Vagina (tissue), 2 donors: ENCODE measurements around the gene ARHGEF17. TPM values are rescaled to one million over a fixed set of nuclear protein-coding genes. Genes with fewer than 3 reads are reported as not detected.

Source experiments
- DNase-seq, 2 donors: peaks; one replicate each; pipeline ENCODE4 v3.0.0-alpha.2; 2017; ENCODE audit errors: extremely low spot score in 2 of 2
- H3K27ac ChIP-seq: fragments of 200-600 bp; sonication (generic); one replicate; pipeline ENCODE4 v1.5.1; 2019
- H3K27me3 ChIP-seq: fragments of 200-600 bp; sonication (generic); one replicate; pipeline ENCODE4 v1.5.1; 2019
- H3K36me3 ChIP-seq, 2 donors: fragments of 200-600 bp; sonication (generic); one replicate each; pipeline ENCODE4 v1.5.1; 2017 to 2019
- H3K4me1 ChIP-seq: fragments of 200-600 bp; sonication (generic); one replicate; pipeline ENCODE4 v1.5.1; 2019
- H3K4me3 ChIP-seq, 2 donors: fragments of 200-600 bp; sonication (generic); 1 replicate in 1 of 2; 2 replicates in 1 of 2; pipeline ENCODE4 v1.5.1; 2016 to 2019
- H3K9me3 ChIP-seq: fragments of 200-600 bp; sonication (generic); one replicate; pipeline ENCODE4 v1.5.1; 2019
- CTCF ChIP-seq, 3 experiments: fragments of 450-650 bp in 2 of 3; fragments of 200-600 bp in 1 of 3; sonication (generic) in 1 of 3; IDR thresholded peaks; one replicate each; pipeline ENCODE4 v1.5.1; 2017 to 2019; ENCODE audit warnings: antibody characterized with exemption in 3 of 3, mild to moderate bottlenecking in 2 of 3, moderate library complexity in 2 of 3
- POLR2A ChIP-seq, 2 donors: fragments of 450-650 bp; IDR thresholded peaks; one replicate each; pipeline ENCODE4 v1.6.1; 2017; ENCODE audit warnings: antibody characterized with exemption in 2 of 2, mild to moderate bottlenecking in 2 of 2, moderate library complexity in 2 of 2
- POLR2AphosphoS5 ChIP-seq, 2 donors: sonication (generic); formaldehyde crosslinking; IDR thresholded peaks; one replicate each; pipeline ENCODE4 v1.9.0; 2017; ENCODE audit warnings: antibody characterized with exemption in 2 of 2, mild to moderate bottlenecking in 2 of 2, low read depth in 1 of 2; ENCODE audit not compliant: insufficient read depth in 1 of 2
- intact Hi-C: fragments of 100-400 bp; cut with DNase I; formaldehyde crosslinking; loops from one replicate; pipeline ENCODE4 v1.15.1; 2023
- total RNA-seq: library from RNA; depleted of rRNA; stranded (reverse); fragments of >200 nt; gene quantifications from one replicate; pipeline ENCODE4 v1.2.3, GENCODE V29; 2016

Gene ARHGEF17
- total RNA-seq, 1 donor from 2014 or later = 32.9 TPM

- H3K27me3 ChIP-seq = no peaks in the 10 kb centered on the region
- peaks cover 72% of the 10 kb centered on the region for H3K4me1 ChIP-seq
- H3K4me3 ChIP-seq = peak overlapping the region; percentile 84 to 85
- TF ChIP-seq CTCF (IDR thresholded peaks at IDR 0.05) (no peak), POLR2A (IDR thresholded peaks at IDR 0.05) (no peak), POLR2AphosphoS5 (IDR thresholded peaks at IDR 0.05; ENCODE audit: insufficient read depth in 1 of 2, low read depth in 1 of 2) (no peak)
- no peaks in the 10 kb centered on the region for H3K9me3 ChIP-seq
- DNase-seq = no peak
- H3K27ac ChIP-seq = peak overlapping the region; percentile 98
- intact Hi-C loops = no loop called here
- H3K36me3 ChIP-seq = no peaks in the 10 kb centered on the region
These were observed 2.0 kb downstream of the ARHGEF17 start for GRCh38 chr11:73310076-73310475.

GRCh38 chr11:73310661-73311393, 2.8 kb downstream of the ARHGEF17 start:
- Histone ChIP-seq H3K9me3 (no peaks in the 10 kb centered on the region), H3K27ac (peak overlapping the region; percentile 98), H3K4me1 (peaks cover 79% of the 10 kb centered on the region), H3K27me3 (no peaks in the 10 kb centered on the region), H3K4me3 (peak overlapping the region; percentile 84 to 85), H3K36me3 (no peaks in the 10 kb centered on the region)
- intact Hi-C loops = no loop called here
- no peak for DNase-seq
- TF ChIP-seq CTCF (IDR thresholded peaks at IDR 0.05) (no peak), POLR2AphosphoS5 (IDR thresholded peaks at IDR 0.05; ENCODE audit: insufficient read depth in 1 of 2, low read depth in 1 of 2) (no peak), POLR2A (IDR thresholded peaks at IDR 0.05) (no peak)

- Histone ChIP-seq H3K36me3 (no peaks in the 10 kb centered on the region), H3K27me3 (no peaks in the 10 kb centered on the region), H3K27ac (peak overlapping the region; percentile 98), H3K9me3 (no peaks in the 10 kb centered on the region), H3K4me1 (peaks cover 85% of the 10 kb centered on the region), H3K4me3 (peak overlapping the region; percentile 84 to 85)
- no peak for DNase-seq
- TF ChIP-seq POLR2A (IDR thresholded peaks at IDR 0.05) (no peak), CTCF (IDR thresholded peaks at IDR 0.05) (no peak), POLR2AphosphoS5 (IDR thresholded peaks at IDR 0.05; ENCODE audit: insufficient read depth in 1 of 2, low read depth in 1 of 2) (no peak)
- intact Hi-C loops = no loop called here
These were observed 3.4 kb downstream of the ARHGEF17 start for GRCh38 chr11:73311394-73311869.

- TF ChIP-seq CTCF (IDR thresholded peaks at IDR 0.05) = no peak
- no peak for TF ChIP-seq POLR2A (IDR thresholded peaks at IDR 0.05)
- TF ChIP-seq POLR2AphosphoS5 (IDR thresholded peaks at IDR 0.05; ENCODE audit: insufficient read depth in 1 of 2, low read depth in 1 of 2) = no peak
- Histone ChIP-seq H3K36me3 (no peaks in the 10 kb centered on the region), H3K9me3 (no peaks in the 10 kb centered on the region), H3K27ac (peak overlapping the region; percentile 98), H3K27me3 (no peaks in the 10 kb centered on the region), H3K4me3 (peak overlapping the region; percentile 84 to 85), H3K4me1 (peaks cover 85% of the 10 kb centered on the region)
- no peak for DNase-seq
- intact Hi-C loops = no loop called here
These were observed 4.0 kb downstream of the ARHGEF17 start for GRCh38 chr11:73312036-73312435.

GRCh38 chr11:73312851-73313327, 4.8 kb downstream of the ARHGEF17 start:
- TF ChIP-seq CTCF (IDR thresholded peaks at IDR 0.05) (no peak), POLR2AphosphoS5 (IDR thresholded peaks at IDR 0.05; ENCODE audit: insufficient read depth in 1 of 2, low read depth in 1 of 2) (no peak), POLR2A (IDR thresholded peaks at IDR 0.05) (no peak)
- peaks cover 90% of the 10 kb centered on the region for H3K4me1 ChIP-seq
- DNase-seq = no peak
- H3K4me3 ChIP-seq = peak overlapping the region; percentile 84 to 85
- intact Hi-C loops = no loop called here
- no peaks in the 10 kb centered on the region for H3K36me3 ChIP-seq
- H3K27me3 ChIP-seq = no peaks in the 10 kb centered on the region
- peak overlapping the region; percentile 98 for H3K27ac ChIP-seq
- H3K9me3 ChIP-seq = no peaks in the 10 kb centered on the region
